ENCODE results near the gene VPREB1. TPM values are rescaled to one million over a fixed set of nuclear protein-coding genes. Genes with fewer than 3 reads are reported as not detected.

Gene VPREB1
- total RNA-seq, 1 donor from 2014 or later, result not detected

DNA sequence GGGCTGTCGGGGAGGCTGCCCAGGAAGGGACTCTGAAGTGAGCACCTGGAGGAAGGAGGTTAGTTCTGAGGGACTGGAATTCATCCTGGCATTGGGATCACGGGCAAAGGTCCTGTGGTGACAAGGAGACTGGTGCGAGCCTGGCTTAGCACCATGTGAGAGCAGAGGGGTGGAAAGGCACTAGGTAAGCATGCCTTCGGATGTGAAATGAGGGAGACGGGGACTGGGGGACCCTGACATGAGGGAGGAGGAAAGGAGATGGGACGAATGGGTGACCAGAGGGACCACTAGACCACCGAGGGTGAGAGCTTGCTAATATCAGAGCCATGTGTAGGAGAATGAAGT is 3.1 kb upstream of the VPREB1 start:
- Mint-ChIP-seq H3K9me3 (ENCODE audit: unreplicated experiment) (peaks cover 2% of the 10 kb centered on the region), H3K27ac (ENCODE audit: unreplicated experiment) (no peak overlapping the region), H3K36me3 (ENCODE audit: low read depth, unreplicated experiment) (no peaks in the 10 kb centered on the region), H3K27me3 (ENCODE audit: low read depth, unreplicated experiment) (peaks cover 93% of the 10 kb centered on the region), H3K4me1 (ENCODE audit: low read depth, unreplicated experiment) (no peaks in the 10 kb centered on the region), H3K4me3 (ENCODE audit: unreplicated experiment) (no peak overlapping the region)
- H3K79me2 ChIP-seq (ENCODE audit: insufficient read depth, low read length), result no peaks in the 10 kb centered on the region
- DNase-seq (ENCODE audit: low read depth), result no peak
- no peaks in the 10 kb centered on the region for H3K27me3 ChIP-seq (ENCODE audit: insufficient read depth, low read length)
- no peaks in the 10 kb centered on the region for H4K20me1 ChIP-seq (ENCODE audit: insufficient read depth, low read length)
- no peak overlapping the region for H3K27ac ChIP-seq (ENCODE audit: low read depth, low read length)
- H2AFZ ChIP-seq (ENCODE audit: low read depth, low read length), result no peak overlapping the region
- H3K4me1 ChIP-seq (ENCODE audit: insufficient read depth, low read length), result no peaks in the 10 kb centered on the region
- H3K4me3 ChIP-seq (ENCODE audit: insufficient read depth, low read depth, low read length), result no peak overlapping the region
- no peak overlapping the region for H3K9ac ChIP-seq (ENCODE audit: low read length)
- no peaks in the 10 kb centered on the region for H3K9me3 ChIP-seq (ENCODE audit: insufficient read depth, low read depth, low read length)
- no peak for TF ChIP-seq EZH2 (IDR thresholded peaks at IDR 0.05; ENCODE audit: insufficient read depth, low read length)
- TF ChIP-seq, protein P1, sequence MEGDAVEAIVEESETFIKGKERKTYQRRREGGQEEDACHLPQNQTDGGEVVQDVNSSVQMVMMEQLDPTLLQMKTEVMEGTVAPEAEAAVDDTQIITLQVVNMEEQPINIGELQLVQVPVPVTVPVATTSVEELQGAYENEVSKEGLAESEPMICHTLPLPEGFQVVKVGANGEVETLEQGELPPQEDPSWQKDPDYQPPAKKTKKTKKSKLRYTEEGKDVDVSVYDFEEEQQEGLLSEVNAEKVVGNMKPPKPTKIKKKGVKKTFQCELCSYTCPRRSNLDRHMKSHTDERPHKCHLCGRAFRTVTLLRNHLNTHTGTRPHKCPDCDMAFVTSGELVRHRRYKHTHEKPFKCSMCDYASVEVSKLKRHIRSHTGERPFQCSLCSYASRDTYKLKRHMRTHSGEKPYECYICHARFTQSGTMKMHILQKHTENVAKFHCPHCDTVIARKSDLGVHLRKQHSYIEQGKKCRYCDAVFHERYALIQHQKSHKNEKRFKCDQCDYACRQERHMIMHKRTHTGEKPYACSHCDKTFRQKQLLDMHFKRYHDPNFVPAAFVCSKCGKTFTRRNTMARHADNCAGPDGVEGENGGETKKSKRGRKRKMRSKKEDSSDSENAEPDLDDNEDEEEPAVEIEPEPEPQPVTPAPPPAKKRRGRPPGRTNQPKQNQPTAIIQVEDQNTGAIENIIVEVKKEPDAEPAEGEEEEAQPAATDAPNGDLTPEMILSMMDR (IDR thresholded peaks at IDR 0.05; ENCODE audit: insufficient read depth, low read depth, low read length), result no peak
- no peaks in the 10 kb centered on the region for H3K36me3 ChIP-seq (ENCODE audit: insufficient read depth, low read length)
- no peak for FAIRE-seq
- no peak overlapping the region for H3K4me2 ChIP-seq (ENCODE audit: low read length)

DNA sequence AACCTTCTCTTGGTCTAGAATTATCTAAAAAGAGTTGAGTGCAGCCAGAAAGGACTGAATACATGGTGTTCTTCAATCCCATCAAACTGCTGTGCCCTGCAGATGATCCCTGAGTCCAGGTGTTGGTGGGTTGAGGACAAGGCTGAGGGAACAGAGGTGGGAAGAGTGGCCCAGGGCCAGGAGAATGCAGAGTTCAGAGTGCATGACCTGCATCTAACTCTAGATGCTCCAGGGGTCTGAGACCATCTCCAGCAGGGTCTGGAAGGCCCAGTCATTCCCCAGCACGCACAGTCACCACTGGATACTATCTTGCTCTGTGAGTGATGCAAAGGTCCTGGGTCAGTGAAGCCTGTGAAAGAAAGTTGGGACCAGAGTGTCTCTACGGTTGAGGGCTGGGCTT is 2.1 kb upstream of the VPREB1 start:
- FAIRE-seq (no peak), DNase-seq (ENCODE audit: low read depth) (no peak)
- no peak overlapping the region for H3K9ac ChIP-seq (ENCODE audit: low read length)
- H3K27ac Mint-ChIP-seq (ENCODE audit: unreplicated experiment), result no peak overlapping the region
- no peaks in the 10 kb centered on the region for H3K4me1 Mint-ChIP-seq (ENCODE audit: low read depth, unreplicated experiment)
- H3K27ac ChIP-seq (ENCODE audit: low read depth, low read length), result no peak overlapping the region
- peaks cover 2% of the 10 kb centered on the region for H3K9me3 Mint-ChIP-seq (ENCODE audit: unreplicated experiment)
- no peaks in the 10 kb centered on the region for H3K79me2 ChIP-seq (ENCODE audit: insufficient read depth, low read length)
- peaks cover 94% of the 10 kb centered on the region for H3K27me3 Mint-ChIP-seq (ENCODE audit: low read depth, unreplicated experiment)
- H3K4me1 ChIP-seq (ENCODE audit: insufficient read depth, low read length), result no peaks in the 10 kb centered on the region
- TF ChIP-seq EZH2 (IDR thresholded peaks at IDR 0.05; ENCODE audit: insufficient read depth, low read length), result no peak
- TF ChIP-seq, protein P1 (IDR thresholded peaks at IDR 0.05; ENCODE audit: insufficient read depth, low read depth, low read length), result no peak
- H3K4me2 ChIP-seq (ENCODE audit: low read length), result no peak overlapping the region
- H2AFZ ChIP-seq (ENCODE audit: low read depth, low read length), result no peak overlapping the region
- H3K27me3 ChIP-seq (ENCODE audit: insufficient read depth, low read length), result no peaks in the 10 kb centered on the region
- H4K20me1 ChIP-seq (ENCODE audit: insufficient read depth, low read length), result no peaks in the 10 kb centered on the region
- no peak overlapping the region for H3K4me3 Mint-ChIP-seq (ENCODE audit: unreplicated experiment)
- H3K36me3 ChIP-seq (ENCODE audit: insufficient read depth, low read length), result no peaks in the 10 kb centered on the region
- no peaks in the 10 kb centered on the region for H3K36me3 Mint-ChIP-seq (ENCODE audit: low read depth, unreplicated experiment)
- H3K9me3 ChIP-seq (ENCODE audit: insufficient read depth, low read depth, low read length), result no peaks in the 10 kb centered on the region
- no peak overlapping the region for H3K4me3 ChIP-seq (ENCODE audit: insufficient read depth, low read depth, low read length)

DNA sequence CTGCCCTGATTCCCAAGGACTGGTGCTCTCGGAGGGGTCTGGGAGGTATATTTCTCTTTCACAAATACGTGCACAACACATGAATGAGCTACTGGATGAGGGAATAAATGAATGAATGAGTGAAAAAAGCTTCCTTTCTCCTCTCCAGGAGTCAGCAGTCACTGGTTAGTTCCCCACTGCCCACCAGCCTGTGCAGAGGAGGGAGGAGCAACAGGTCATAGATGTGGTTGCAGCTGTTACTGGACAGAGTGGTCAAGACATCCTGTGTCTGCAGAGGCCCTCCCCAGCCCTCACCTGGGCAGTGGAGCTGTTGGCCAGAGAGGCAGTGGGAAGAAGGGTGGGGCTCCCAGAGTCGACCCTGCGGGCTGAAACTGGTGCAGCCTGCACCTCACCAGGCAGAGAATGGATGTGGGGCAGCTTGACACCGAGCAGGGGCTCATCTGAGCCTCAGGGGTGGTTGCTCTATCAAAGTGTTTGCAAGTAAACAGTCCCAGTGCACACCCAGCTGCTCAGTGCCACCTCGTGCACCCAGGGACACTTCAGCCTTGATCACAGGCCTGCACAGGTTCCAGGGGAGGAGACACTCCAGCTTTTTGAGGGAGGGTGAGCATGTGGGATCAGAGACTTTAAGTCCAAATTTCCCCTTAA is 1.4 kb upstream of the VPREB1 start:
- Mint-ChIP-seq H3K4me3 (ENCODE audit: unreplicated experiment) (no peak overlapping the region), H3K4me1 (ENCODE audit: low read depth, unreplicated experiment) (no peaks in the 10 kb centered on the region), H3K36me3 (ENCODE audit: low read depth, unreplicated experiment) (no peaks in the 10 kb centered on the region), H3K27me3 (ENCODE audit: low read depth, unreplicated experiment) (peaks cover 94% of the 10 kb centered on the region), H3K27ac (ENCODE audit: unreplicated experiment) (no peak overlapping the region), H3K9me3 (ENCODE audit: unreplicated experiment) (peaks cover 2% of the 10 kb centered on the region)
- Histone ChIP-seq H3K36me3 (ENCODE audit: insufficient read depth, low read length) (no peaks in the 10 kb centered on the region), H3K9me3 (ENCODE audit: insufficient read depth, low read depth, low read length) (no peaks in the 10 kb centered on the region), H3K27ac (ENCODE audit: low read depth, low read length) (no peak overlapping the region), H3K27me3 (ENCODE audit: insufficient read depth, low read length) (no peaks in the 10 kb centered on the region), H3K4me2 (ENCODE audit: low read length) (no peak overlapping the region), H3K9ac (ENCODE audit: low read length) (no peak overlapping the region), H3K4me1 (ENCODE audit: insufficient read depth, low read length) (no peaks in the 10 kb centered on the region), H4K20me1 (ENCODE audit: insufficient read depth, low read length) (no peaks in the 10 kb centered on the region), H2AFZ (ENCODE audit: low read depth, low read length) (no peak overlapping the region), H3K79me2 (ENCODE audit: insufficient read depth, low read length) (no peaks in the 10 kb centered on the region), H3K4me3 (ENCODE audit: insufficient read depth, low read depth, low read length) (no peak overlapping the region)
- FAIRE-seq (no peak), DNase-seq (ENCODE audit: low read depth) (no peak)
- TF ChIP-seq, protein P1 (IDR thresholded peaks at IDR 0.05; ENCODE audit: insufficient read depth, low read depth, low read length), result no peak
- TF ChIP-seq EZH2 (IDR thresholded peaks at IDR 0.05; ENCODE audit: insufficient read depth, low read length), result no peak
